HG02759 (cell line): ENCODE measurements around the gene CIART.
"Not testable (repeated sequence)": the region's sequence is repeated elsewhere in the genome, so short reads cannot be mapped to it uniquely, and the experiment has no call there.

Source experiments
- ATAC-seq: cut with Tn5 transposase; IDR thresholded peaks from one replicate; pipeline ENCODE4 v1.9.1; 2021; ENCODE audit warnings: mild to moderate bottlenecking, moderate library complexity; ENCODE audit not compliant: unreplicated experiment

Gene CIART

GRCh38 chr1:150308585-150308984 is 26.2 kb downstream of the CIART start:
- not testable (repeated sequence) for ATAC-seq

- no peak for ATAC-seq
Measured at GRCh38 chr1:150309758-150310508, 27.6 kb downstream of the CIART start.

GRCh38 chr1:150311762-150312161 is 29.4 kb downstream of the CIART start:
- no peak for ATAC-seq

DNA sequence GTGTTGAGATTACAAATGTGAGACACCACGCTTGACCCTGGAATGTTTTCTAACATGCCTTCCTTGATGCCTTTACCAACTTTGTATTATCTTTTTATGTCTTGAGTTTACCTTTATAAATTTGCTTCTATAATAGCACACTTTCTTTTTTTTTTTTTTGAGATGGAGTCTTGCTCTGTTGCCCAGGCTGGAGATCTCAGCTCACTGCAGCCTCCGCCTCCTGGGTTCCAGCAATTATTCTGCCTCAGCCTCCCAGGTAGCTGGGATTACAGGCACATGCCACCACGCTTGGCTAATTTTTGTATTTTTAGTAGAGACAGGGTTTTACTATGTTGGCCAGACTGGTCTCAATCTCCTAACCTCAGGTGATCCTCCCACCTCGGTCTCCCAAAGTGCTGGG is 32.3 kb downstream of the CIART start:
- not testable (repeated sequence) for ATAC-seq

GRCh38 chr1:150320667-150320978 is 38.3 kb downstream of the CIART start:
- ATAC-seq = no peak

GRCh38 chr1:150321826-150322166 is 39.4 kb downstream of the CIART start:
- ATAC-seq = no peak

- no peak for ATAC-seq
Measured at GRCh38 chr1:150322310-150322709, 40.0 kb downstream of the CIART start.

- ATAC-seq = no peak
Measured at GRCh38 chr1:150332651-150333290, 50.4 kb downstream of the CIART start.
